Measurements from ENCODE around the gene MGST3.
"Not testable (repeated sequence)": the region's sequence is repeated elsewhere in the genome, so short reads cannot be mapped to it uniquely, and the experiment has no call there.

Gene MGST3

DNA sequence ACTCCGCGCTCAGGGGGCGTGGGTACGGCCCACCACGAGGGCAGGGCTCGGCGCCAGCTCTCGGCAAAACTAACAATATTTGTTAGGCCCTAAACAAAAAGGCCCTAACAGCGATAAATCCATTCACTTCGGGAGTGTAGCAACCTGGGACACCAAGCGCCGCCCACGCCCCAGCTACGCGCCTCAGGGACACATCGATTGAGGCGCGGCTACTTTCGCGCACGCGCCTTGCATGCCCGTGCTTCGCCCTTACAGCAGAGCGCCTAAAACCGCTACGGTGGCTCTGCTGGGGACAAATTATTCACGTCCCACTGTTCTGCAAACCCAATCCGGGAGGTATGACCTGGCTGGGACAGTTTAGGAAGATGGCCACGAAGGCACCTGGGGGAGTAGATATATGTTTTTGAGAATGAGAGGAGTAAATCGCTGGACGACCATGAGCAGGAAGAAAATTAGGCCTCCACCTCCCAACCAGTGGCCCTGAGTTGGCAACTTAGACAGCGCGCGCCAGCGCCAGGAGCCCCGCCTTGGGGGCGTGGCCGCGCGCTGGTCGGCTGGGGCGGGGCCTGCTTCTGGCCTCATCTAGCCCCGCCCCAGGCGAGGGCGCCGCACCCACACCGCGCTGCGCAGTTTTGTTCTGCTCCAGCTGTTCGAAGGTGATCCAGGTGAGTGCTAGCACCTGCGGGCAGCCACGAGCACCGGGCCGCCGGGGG is at the start of gene MGST3:
Gene MGST3, plus strand, starts transcription at position 606 of the 713 bp plus-strand sequence. CDS start 18,614 bp downstream, outside the sequence.
- DNase-seq (ENCODE audit: low read depth) = peak; percentile 97

DNA sequence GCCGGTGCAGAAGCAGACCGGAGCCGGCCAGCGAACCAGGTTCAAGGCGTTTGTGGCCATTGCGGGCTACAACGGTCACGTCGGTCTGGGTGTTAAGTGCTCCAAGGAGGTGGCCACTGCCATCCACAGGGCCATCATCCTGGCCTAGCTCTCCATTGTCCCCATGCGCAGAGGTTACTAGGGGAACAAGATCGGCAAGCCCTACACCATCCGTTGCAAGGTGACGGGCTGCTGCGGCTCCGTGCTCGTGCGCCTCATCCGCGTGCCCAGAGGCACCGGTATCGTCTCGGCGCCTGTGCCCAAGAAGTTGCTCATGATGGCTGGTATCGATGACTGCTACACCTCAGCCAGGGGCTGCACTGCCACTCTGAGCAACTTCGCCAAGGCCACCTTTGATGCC is 49.1 kb upstream of the MGST3 start:
- DNase-seq (ENCODE audit: low read depth) = no peak

DNA sequence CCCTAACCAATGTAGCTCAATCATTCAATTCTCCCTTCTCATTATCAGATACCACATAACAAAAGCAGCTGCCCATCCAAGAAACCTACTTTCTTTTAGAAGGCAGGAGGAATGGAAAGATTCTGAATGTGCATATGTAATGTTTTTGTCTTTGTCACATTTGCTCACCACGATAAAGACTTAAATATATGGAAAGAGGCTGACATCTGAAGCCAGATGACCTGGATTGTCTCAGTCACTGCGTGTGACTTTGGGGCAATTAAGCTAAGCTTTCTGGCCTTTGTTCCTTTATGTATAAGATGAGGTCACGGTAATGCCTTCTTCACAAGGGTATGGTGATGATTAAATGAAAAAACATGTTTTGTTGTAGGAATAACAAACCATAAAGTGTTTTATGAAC is 44.6 kb upstream of the MGST3 start:
- no peak for DNase-seq (ENCODE audit: low read depth)

DNA sequence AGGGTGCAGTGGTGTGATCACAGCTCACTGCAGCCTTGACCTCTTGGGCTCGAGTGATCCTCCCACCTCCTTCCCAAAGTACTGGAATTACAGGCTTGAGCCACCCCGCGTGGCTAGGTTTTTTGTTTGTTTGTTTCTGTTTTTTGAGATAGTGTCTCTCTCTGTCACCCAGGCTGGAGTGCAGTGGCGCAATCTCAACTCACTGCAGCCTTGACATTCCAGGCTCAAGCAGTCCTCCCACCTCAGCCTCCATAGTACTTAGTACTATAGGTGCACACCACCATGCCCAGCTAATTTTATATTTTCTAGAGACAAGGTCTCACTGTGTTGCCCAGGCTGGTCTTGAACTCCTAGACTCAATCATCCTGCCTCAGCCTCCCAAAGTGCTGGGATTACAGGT is 39.6 kb upstream of the MGST3 start:
- not testable (repeated sequence) for DNase-seq (ENCODE audit: low read depth)

GRCh38 chr1:165592945-165593823 is 37.9 kb upstream of the MGST3 start:
- DNase-seq (ENCODE audit: low read depth) = peak; percentile 59

- DNase-seq (ENCODE audit: low read depth) = peak; percentile 26
These were observed 35.6 kb upstream of the MGST3 start for GRCh38 chr1:165595246-165595938.

GRCh38 chr1:165597883-165598675 is 33.0 kb upstream of the MGST3 start:
- DNase-seq (ENCODE audit: low read depth) = peak; percentile 94

- no peak for DNase-seq (ENCODE audit: low read depth)
These were observed 32.4 kb upstream of the MGST3 start for GRCh38 chr1:165598676-165599059.

DNA sequence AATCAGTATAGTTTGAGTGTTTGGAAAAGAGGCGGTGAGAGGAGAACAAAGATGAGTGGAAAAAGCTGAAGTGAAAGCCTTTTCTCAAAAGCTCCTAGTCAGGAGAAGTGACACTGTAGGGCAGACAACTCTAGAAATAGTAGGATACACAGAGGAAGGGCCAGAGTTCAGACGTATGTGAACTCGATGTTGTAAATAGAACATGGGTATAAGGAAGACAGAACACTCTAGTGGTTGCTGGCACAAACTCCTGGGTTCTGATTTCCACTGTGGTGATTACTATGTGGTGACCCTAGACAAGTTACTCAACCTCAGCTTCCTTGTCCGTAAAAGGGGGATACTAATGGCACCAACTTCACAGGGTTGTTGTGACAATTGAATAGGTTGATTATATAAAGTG is 30.2 kb upstream of the MGST3 start:
- no peak for DNase-seq (ENCODE audit: low read depth)

DNA sequence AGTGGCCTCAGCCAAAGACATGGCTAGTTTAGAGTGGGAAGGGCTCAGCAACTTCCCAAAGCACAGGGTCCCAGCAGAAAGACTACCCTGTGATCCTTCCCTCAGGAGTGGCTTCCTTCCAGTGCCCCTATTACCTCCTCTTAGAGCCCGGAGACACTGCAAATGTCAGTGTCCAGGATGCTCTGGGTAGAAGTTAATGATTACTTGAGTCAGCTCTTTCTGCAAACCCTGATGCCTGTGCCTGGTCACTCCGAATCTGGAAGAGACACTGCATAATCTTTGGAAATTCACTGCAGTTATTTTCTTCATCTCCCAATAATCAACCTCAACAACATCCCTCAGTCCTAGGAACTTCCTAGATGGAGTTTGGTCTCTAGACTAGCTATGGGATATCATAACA is 27.2 kb upstream of the MGST3 start:
- no peak for DNase-seq (ENCODE audit: low read depth)

DNA sequence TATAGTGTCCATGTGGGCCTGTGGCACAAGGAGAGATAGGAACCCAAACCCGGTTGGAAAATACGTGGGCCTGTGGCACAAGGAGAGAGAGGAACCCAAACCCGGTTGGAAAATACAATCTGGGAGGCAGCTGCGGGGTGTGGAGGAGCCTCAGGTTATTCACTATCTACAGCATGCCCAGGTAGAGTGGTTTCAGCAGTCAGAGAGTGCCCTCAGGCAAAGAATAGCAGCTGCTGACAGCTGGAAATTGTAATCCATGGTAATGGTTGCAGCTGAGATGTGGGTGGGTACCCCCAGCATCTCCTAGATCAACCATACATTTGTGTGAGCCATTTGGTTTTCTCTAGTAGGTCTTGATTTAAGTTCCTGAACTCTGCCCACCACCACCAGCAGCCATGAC is 25.8 kb upstream of the MGST3 start:
- no peak for DNase-seq (ENCODE audit: low read depth)

GRCh38 chr1:165606676-165607075 is 24.4 kb upstream of the MGST3 start:
- not testable (repeated sequence) for DNase-seq (ENCODE audit: low read depth)

GRCh38 chr1:165610866-165611265 is 20.2 kb upstream of the MGST3 start:
- no peak for DNase-seq (ENCODE audit: low read depth)

DNA sequence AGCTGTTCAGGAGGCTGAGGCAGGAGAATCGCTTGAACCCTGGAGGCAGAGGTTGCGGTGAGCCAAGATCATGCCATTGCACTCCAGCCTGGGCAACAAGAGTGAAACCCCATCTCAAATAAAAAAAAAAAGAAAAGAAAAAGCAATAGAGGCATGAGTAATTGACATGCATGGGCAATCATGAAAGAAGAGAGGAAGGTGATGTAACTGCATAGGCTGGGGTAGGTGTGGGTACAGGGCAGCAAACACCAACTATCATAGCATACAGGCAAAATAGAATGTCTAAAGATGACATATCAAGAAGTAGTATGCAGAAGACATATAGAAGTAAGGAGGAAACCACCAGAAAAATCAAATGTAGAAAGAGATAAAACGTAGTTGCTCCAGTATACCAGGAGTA is 19.0 kb upstream of the MGST3 start:
- no peak for DNase-seq (ENCODE audit: low read depth)

DNA sequence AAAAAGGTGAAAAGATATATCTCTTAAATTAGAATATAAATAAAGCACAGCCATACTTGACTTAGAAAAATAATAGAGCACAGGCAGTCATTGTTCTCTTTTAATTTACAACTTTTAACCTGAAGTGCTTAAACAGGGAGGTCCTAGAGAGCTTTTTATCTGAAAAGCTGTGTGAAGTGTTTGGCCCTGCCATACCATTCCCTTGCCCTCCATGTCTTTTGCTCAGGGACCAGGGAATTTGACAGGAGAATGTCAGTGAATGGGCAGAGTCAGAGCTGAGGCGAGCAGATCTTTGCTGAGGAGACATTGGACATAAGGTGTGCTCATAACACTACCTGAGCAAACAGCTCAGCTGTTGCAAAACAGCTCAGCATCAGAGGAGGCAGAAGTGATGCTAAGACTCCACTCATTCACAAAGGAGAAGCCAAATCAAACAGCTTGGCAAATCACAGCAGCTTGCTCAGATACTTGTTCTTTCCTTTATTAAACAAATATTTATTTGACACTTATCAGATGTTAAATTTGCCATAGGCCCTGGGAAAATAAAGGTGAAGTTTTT is 14.9 kb upstream of the MGST3 start:
- DNase-seq (ENCODE audit: low read depth) = no peak

GRCh38 chr1:165616987-165617546 is 14.0 kb upstream of the MGST3 start:
- DNase-seq (ENCODE audit: low read depth) = no peak

DNA sequence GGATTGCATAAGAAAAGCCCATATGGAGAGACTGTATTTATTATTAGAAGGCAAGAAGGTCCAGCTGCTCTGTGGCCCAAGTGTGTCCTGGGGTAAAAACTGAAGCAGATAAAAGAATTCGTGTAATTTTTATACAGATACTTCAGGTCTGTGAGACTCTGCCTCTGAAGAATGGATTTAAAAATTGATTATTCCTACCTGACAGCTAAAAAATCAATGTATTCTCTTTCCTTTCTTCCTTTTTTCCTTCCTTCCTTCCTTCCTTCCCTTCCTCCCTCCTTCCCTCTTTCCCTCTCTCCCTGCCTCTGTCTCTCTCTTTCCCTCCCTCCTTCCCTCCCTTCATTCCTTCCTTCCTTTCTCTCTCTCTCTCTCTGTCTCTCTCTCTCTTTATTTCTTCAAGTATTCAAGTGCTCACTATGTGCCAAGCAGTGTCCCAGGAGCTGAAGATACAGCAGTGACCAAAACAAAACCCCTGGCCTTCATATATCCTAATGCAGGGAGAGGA is 11.3 kb upstream of the MGST3 start:
- DNase-seq (ENCODE audit: low read depth) = no peak

- DNase-seq (ENCODE audit: low read depth) = no peak
These were observed 7.4 kb upstream of the MGST3 start for GRCh38 chr1:165623624-165624023.

DNA sequence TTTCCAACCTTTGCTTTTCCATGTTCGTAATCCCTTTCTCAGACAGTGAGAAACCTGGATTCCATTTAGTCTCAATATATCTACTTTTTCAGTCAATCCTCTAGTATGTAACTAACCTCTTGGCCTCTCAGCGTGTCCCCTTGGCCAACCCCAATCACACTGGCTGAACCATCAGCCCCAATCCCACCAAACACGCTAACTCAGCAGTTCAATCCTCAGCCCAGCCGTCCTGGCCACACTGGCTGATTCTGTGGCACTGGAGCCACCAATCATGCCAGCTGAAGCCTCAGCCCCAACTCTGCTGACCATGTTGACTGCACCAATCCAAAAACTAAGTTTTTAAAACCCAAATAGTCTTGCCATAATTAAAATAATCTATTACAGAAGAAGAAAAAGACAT is 6.6 kb upstream of the MGST3 start:
- DNase-seq (ENCODE audit: low read depth) = no peak

GRCh38 chr1:165628147-165628822 is 2.7 kb upstream of the MGST3 start:
- DNase-seq (ENCODE audit: low read depth) = no peak
